ES-I3 (cell line): ENCODE data around the gene EIF3K.

Experiments
- H3K36me3 ChIP-seq: 2 replicates; pipeline ENCODE4 v1.6.1; 2013; ENCODE audit warnings: mild to moderate bottlenecking, low read length, control low read depth, moderate library complexity; ENCODE audit not compliant: insufficient read depth
- H3K4me1 ChIP-seq: 2 replicates; pipeline ENCODE4 v1.6.1; 2013; ENCODE audit warnings: mild to moderate bottlenecking, control low read depth, low read length; ENCODE audit not compliant: insufficient read depth
- H3K9ac ChIP-seq: 2 replicates; pipeline ENCODE4 v1.6.1; 2013; ENCODE audit warnings: low read depth, mild to moderate bottlenecking, low read length, moderate library complexity
- H3K9me3 ChIP-seq: 2 replicates; pipeline ENCODE4 v1.6.1; 2013; ENCODE audit warnings: mild to moderate bottlenecking, low read length, moderate library complexity; ENCODE audit not compliant: control insufficient read depth, insufficient read depth

EIF3K gene

DNA sequence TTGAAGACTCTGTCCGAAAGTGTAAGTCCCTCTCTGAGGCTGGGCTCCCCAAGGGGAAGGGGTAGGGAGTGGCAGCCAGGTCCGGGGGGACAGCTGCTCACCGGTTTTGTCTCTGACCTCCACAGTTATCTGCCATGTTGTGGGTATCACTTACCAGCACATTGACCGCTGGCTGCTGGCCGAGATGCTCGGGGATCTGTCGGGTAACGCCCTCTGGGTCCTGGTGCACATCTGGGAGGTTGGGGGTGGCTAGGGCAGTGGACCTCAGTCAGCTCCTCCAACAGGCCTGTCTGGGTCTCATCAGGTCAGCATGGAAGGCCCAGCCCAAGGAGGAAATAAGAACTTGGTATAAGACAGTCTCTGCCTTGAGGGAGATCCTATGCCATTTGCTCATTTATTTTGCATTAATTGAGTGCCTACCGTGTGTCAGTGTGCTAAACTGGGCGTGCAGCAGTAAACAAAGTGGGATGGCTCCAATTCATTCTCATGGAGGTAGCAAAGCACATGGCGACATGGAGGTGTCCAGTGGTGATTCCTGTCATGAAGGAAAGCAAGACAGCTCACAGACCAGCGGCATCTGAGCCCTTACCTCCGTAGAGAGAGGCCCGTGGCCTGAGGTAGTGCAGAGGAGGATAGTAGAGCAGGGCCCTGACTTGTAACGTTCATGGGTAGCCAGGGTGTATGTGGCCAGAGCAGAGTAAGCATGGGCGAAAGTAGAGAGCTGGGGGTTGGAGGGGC is 13.7 kb downstream of the EIF3K start:
- Histone ChIP-seq H3K9me3 (no peaks in the 10 kb centered on the region), H3K9ac (no peak overlapping the region), H3K4me1 (peaks cover 11% of the 10 kb centered on the region), H3K36me3 (peaks cover 16% of the 10 kb centered on the region)

DNA sequence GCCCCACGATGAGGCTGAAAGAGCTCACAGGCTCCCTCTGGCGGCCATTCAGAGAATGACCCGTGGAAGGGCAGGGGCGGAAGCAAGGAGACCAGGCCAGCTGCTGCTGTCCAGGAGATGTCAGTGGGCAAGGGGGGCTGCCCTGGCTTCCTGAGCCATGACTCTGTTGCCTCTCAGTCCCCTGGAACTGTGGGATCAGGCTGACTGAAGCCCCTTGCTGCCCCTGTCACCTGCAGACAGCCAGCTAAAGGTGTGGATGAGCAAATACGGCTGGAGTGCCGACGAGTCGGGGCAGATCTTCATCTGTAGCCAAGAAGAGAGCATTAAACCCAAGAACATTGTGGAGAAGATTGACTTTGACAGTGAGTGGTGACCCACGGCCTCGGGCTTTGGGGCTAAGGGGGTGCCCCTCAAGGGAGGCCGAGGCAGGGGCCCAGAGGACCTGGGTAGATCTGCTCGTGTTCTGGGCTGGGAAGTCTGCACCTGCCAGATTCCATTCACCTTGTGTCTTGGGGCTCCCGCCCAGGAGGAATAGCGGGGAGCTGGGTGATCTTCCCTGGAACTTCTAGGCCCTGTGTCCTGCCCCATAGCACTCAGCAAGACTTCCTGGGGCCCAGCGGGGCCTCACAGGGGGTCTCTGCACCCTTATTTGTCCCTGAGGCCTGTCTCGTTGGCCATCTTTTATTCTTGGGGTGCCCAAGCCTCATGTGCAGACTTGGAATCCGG is 15.9 kb downstream of the EIF3K start:
- Histone ChIP-seq H3K9ac (no peak overlapping the region), H3K36me3 (peaks cover 9% of the 10 kb centered on the region), H3K4me1 (peaks cover 18% of the 10 kb centered on the region), H3K9me3 (no peaks in the 10 kb centered on the region)

DNA sequence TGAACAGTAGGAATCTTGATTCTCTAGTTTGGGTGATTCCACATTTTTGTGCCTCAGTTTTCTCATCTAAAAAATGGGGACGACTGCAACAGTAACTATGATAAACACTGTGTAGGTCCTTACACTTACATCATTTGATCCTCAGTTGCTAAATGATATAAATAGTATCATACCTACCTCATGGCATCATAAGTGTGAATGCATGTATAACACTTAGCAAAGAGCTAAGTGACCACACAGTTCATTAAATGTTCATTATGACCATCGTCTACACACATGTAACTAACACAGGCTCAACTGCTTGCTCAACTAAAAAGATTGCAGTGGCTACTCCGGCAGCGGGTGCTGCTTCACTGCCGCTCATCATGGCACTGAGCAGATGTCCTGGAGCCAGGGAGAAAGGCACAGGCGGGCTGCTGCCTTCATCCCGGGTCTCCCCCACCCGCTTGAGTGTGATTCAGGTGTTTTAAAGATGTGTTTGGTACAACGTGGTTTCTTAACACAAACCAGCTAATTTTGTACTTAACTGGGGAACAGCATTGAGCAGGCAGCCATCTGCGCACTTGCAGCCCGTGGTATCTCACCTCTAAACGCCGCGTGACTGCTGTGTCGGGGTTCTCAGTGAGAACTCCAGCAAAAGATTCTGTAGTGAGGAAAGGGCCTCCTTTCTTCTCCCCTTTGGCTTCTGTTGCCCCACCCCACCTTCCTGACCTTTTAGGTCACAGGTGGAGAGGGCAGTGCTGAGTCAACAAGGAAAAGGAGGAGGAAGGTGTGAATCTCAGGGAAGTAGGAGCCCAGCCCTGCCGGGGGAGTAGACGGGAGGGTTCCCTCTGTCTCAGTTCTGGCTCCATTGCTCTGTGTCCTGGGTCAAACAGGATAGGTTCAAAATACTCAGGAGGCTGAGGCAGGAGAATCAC is 16.8 kb downstream of the EIF3K start:
- Histone ChIP-seq H3K9me3 (no peaks in the 10 kb centered on the region), H3K9ac (no peak overlapping the region), H3K4me1 (peaks cover 22% of the 10 kb centered on the region), H3K36me3 (peaks cover 9% of the 10 kb centered on the region)

DNA sequence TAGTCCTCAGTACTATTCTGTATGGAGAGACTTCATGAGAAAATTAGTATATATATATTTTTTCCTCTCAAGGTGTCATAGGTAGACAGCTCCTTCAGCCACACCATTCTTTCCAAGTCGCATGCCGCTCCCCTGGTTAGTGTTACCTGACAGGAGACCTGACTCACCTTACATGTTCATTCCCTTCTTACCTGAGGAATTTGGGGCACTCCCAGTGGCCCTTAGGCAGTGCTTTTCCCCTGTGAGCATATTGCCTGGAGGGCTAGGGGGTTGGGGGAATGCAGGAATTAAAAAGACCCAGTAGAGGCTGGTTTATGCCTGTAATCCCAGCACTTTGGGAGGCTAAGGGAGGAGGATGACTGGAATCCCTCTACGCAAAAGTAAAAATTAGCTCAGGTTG is 19.5 kb downstream of the EIF3K start:
- H3K4me1 ChIP-seq = peaks cover 29% of the 10 kb centered on the region
- no peaks in the 10 kb centered on the region for H3K9me3 ChIP-seq
- no peak overlapping the region for H3K9ac ChIP-seq
- peaks cover 9% of the 10 kb centered on the region; the same call in 1 of the 2 replicates for H3K36me3 ChIP-seq

DNA sequence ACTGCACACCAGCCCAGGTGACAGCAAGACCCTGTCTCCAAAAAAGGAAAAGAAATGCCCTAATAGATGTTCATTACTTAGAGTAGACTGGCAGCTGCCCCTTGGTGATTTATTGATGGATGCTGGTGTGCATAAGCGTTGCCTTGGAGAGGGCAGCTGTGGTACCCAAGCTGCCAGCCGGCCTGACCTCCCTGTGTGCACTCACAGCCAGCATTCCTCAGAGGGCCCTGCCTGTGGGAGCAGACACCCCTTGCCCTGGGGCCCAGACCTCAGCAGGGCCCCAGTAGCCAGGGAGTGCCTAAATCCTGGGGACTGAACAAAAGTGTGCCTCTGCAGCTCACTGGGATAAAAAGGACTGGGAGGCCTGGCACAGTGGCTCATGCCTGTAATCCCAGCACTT is 20.7 kb downstream of the EIF3K start:
- Histone ChIP-seq H3K36me3 (peaks cover 9% of the 10 kb centered on the region; the same call in 1 of the 2 replicates), H3K4me1 (peaks cover 29% of the 10 kb centered on the region), H3K9me3 (no peaks in the 10 kb centered on the region), H3K9ac (no peak overlapping the region)

DNA sequence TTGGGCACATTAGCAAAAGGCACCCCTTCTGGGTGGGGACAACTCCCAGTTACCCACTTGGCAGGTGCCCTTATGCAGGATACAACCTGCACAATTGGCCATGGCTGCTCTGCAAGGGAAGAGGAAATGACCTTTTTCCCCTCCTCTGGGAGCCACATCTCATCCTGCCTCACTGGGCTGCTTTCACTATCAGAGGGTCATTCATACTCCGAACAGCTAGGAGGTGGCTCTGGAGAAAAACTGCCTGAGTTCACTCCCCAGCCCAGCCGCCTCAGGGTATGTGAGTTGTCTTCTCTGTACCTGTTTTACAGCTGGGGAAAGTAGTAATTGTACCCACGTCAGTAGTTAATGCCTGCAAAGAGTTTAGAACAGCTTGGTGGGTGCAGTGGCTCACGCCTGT is 21.4 kb downstream of the EIF3K start:
- Histone ChIP-seq H3K9ac (no peak overlapping the region), H3K36me3 (peaks cover 3% of the 10 kb centered on the region; the same call in 1 of the 2 replicates), H3K4me1 (peaks cover 26% of the 10 kb centered on the region), H3K9me3 (no peaks in the 10 kb centered on the region)

DNA sequence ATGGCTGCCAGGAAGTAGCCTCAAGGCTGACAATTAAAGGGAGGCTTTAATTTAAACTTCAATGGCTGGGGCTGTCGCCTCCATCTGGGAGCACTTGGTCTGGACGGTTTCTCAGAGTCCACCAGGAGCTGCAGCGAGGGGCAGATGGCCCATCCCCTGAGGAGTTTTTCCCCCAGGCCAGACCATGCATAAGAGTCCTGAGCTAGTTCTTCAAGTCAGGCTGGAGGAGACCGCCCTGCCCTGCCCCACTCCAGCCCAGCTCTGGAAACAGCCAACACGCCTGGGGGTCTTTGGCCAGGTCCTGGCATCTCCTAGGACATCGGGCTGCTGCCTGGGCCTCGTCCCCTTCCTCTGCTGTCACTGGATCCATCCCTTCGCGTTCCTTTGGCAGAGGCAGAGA is 23.2 kb downstream of the EIF3K start:
- H3K9me3 ChIP-seq = no peaks in the 10 kb centered on the region
- H3K36me3 ChIP-seq = no peaks in the 10 kb centered on the region
- peaks cover 27% of the 10 kb centered on the region for H3K4me1 ChIP-seq
- no peak overlapping the region for H3K9ac ChIP-seq

DNA sequence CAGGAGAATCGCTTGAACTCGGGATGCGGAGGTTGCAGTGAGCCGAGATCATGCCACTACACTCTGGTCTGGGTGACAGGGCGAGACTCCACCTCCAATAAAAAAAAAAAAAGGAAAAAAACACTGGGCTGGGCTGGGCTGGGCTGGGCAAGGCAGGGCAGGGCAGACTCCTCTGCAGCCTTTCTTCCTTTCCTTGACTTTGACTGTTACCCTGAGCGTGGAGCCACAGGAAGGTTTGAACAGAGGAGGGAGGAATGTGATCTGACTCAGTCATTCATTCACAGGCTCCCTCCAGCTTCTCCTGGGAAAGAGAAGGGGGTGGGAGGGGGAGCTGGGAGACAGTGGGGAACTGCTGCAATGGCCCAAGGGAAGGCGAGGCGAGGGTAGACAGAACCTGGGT is 25.7 kb downstream of the EIF3K start:
- Histone ChIP-seq H3K9me3 (no peaks in the 10 kb centered on the region), H3K9ac (no peak overlapping the region), H3K4me1 (peaks cover 19% of the 10 kb centered on the region), H3K36me3 (no peaks in the 10 kb centered on the region)

DNA sequence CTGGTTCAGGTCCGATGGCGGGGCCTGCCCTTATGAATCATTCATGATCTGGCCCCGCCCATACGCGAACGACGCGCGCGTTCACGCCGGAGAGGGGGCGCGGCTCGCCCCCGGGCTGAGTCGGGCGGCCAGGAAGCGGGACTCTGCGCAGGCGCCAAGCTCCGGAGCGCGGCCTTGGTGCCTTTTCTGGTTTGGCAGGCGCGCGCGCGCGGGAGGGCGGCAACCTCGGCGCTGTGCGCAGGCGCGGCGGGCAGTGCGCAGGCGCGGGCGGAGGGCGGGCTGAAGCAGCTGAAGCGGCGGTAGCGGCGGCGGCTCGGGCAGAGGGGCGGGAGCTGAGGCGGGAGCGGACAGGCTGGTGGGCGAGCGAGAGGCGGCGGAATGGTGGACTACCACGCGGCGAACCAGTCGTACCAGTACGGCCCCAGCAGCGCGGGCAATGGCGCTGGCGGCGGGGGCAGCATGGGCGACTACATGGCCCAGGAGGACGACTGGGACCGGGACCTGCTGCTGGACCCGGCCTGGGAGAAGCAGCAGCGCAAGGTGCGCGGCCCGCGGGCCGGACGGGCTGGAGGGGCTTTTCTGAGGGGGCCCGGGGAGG is 28.5 kb downstream of the EIF3K start, which contains the start of gene ACTN4:
Gene ACTN4, plus strand, starts transcription at position 282 of the 598 bp plus-strand sequence. Its CDS starts 97 bp downstream, at position 379.
- H3K4me1 ChIP-seq = peaks cover 20% of the 10 kb centered on the region
- no peaks in the 10 kb centered on the region for H3K9me3 ChIP-seq
- H3K9ac ChIP-seq = peak within 1 kb of the TSS; percentile 75
- H3K36me3 ChIP-seq = no peaks in the 10 kb centered on the region

DNA sequence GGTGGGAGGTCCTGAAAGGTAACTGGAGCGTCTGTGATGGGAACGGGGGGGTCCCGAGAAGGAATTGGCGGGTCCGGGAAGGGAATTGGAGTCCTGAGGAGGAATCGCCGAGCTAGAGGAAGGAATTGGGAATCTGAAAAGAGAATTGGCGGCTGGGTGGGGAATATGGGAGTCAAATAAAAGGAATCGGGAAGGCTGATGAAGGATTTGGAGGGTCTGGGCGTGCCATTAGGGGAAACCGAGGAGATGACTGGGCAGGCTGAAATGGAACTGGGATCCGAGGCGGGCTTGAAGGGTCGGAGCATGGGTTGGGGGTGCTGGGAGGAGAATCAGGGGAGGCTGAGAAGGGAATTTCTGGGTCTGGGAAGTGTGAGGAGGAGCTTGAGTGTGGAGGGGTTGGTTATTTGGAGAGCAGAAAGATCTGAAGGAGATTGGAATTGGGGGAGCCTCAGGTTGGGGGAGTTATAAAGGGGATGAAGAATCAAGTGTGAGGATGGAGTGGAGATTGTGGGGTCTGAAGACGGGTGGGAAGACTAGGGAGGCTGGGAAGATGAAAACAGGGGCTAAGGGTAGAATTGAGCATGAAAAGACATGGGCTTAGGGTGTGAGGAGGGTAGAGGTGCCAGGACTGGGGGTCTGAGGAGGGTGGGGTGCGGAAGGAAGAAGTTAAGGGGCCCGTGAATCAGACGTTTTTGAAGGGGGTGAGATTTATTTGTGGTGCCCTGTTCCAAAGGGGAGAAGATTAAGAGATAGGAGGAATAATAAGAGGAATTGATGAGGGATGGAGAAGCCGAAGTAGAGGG is 29.2 kb downstream of the EIF3K start:
- Histone ChIP-seq H3K9me3 (no peaks in the 10 kb centered on the region), H3K9ac (peak overlapping the region; percentile 75), H3K4me1 (peaks cover 25% of the 10 kb centered on the region), H3K36me3 (no peaks in the 10 kb centered on the region)

DNA sequence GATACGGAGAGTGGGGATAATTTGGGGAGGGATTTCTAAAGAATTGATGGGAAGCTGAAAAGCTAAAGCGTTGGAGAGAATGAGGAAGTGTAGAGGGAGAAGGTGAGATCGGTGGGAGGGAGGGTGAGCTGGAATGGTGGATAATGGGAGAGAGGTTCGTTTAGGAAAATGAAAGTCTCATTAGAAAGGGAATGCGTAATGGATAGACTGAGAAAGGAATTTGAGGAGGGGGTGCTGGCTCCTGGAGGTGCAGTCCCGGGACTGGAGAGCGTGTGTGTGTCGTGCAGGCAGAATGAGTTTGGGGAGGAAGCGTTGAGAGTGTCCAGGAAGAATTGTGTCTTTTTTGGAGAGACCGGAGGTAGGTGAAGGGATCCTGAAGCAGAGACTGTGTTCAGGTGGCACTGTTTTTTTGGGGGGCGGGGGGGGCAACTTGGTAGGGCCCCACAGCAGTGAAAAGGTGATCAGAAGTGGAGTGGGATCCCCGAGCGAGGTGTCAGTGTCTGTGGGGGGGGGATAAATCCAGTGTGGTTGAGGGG is 29.8 kb downstream of the EIF3K start:
- Histone ChIP-seq H3K36me3 (peaks cover 6% of the 10 kb centered on the region; the same call in 1 of the 2 replicates), H3K9me3 (no peaks in the 10 kb centered on the region), H3K9ac (peak overlapping the region; percentile 75), H3K4me1 (peaks cover 32% of the 10 kb centered on the region)

DNA sequence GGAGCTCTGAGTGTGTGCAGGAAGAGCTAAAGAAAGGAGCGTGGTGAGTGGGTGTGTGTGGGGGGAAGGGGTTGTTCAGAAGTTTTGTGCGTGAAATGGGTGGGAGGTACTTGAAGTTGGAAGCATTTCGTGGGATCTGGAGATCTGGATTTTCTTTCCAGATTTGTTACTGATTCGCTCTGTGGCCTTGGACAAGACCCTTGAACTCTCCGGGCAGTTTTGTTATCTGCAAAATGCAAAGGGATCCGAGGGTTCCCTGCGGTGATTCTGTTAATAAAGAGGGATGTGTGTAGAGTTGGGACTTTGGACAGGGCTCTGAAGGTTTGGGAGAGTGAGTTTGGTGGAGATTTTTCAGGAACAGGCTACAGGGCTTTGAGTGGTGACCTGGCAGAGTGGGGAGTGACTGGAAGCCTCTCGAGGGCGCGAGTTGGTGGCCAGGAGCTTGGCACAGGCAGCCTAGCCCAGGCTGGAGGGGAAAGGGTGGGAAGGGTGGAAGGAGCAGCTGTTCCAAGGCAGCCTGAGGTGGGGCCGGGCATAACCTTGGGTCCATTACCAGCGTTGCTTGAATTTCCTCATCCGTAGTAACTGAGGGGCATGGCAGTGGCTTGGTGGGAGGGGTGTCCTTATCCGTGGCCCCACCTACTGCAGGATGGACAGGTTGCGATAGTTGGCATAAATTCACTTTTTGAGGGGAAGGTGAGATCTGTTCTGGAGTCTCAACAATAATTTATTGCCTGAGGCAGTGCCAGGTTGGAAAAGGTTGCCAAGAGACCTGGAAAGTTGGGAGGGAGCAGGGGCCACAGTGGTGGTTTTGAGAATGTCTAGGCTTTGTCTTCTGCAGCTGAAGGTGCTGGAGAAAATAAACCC is 30.6 kb downstream of the EIF3K start:
- H3K4me1 ChIP-seq = peaks cover 39% of the 10 kb centered on the region

More for the DNA sequence above, 30.6 kb downstream of the EIF3K start:
- peaks cover 7% of the 10 kb centered on the region; the same call in 1 of the 2 replicates for H3K36me3 ChIP-seq
- no peaks in the 10 kb centered on the region for H3K9me3 ChIP-seq
- peak overlapping the region; percentile 75 for H3K9ac ChIP-seq
